Stomach (tissue), 4 donors: ENCODE results near the gene SPATA32.

Experiments used
- EP300 ChIP-seq: sonication (generic); formaldehyde crosslinking; IDR thresholded peaks from one replicate; pipeline ENCODE4 v1.6.1; 2017; ENCODE audit warnings: antibody characterized with exemption
- POLR2A ChIP-seq, 4 donors: fragments of 450-650 bp; IDR thresholded peaks; one replicate each; pipeline ENCODE4 v1.6.1; 2016; ENCODE audit warnings: antibody characterized with exemption in 4 of 4, control low read depth in 2 of 4, mild to moderate bottlenecking in 1 of 4, moderate library complexity in 1 of 4
- POLR2AphosphoS5 ChIP-seq, 3 donors: sonication (generic); formaldehyde crosslinking; IDR thresholded peaks; one replicate each; pipeline ENCODE4 v1.6.1; 2016; ENCODE audit warnings: antibody characterized with exemption in 3 of 3
- TF ChIP-seq, protein P1 (sequence below), 7 experiments: fragments of 450-650 bp in 4 of 7; fragments of 200-600 bp in 3 of 7; sonication (generic) in 3 of 7; IDR thresholded peaks; one replicate each; pipeline ENCODE4 v1.5.1; 2016 to 2019; ENCODE audit warnings: antibody characterized with exemption in 7 of 7, control low read depth in 2 of 7, mild to moderate bottlenecking in 1 of 7

- no peak for TF ChIP-seq POLR2AphosphoS5 (IDR thresholded peaks at IDR 0.05)
- no peak for TF ChIP-seq EP300
- TF ChIP-seq, protein P1, sequence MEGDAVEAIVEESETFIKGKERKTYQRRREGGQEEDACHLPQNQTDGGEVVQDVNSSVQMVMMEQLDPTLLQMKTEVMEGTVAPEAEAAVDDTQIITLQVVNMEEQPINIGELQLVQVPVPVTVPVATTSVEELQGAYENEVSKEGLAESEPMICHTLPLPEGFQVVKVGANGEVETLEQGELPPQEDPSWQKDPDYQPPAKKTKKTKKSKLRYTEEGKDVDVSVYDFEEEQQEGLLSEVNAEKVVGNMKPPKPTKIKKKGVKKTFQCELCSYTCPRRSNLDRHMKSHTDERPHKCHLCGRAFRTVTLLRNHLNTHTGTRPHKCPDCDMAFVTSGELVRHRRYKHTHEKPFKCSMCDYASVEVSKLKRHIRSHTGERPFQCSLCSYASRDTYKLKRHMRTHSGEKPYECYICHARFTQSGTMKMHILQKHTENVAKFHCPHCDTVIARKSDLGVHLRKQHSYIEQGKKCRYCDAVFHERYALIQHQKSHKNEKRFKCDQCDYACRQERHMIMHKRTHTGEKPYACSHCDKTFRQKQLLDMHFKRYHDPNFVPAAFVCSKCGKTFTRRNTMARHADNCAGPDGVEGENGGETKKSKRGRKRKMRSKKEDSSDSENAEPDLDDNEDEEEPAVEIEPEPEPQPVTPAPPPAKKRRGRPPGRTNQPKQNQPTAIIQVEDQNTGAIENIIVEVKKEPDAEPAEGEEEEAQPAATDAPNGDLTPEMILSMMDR (IDR thresholded peaks at IDR 0.05) = no peak
- no peak for TF ChIP-seq POLR2A (IDR thresholded peaks at IDR 0.05)
Observed at GRCh38 chr17:45230787-45231480, 31.0 kb downstream of the SPATA32 start.
